Fibroblast of lung (primary cell): Measurements from ENCODE around the gene HAUS7.

Experiments used
- EZH2 ChIP-seq: IDR thresholded peaks from 2 replicates; pipeline ENCODE4 v1.5.1; 2012; ENCODE audit warnings: low read length, control low read depth, mild to moderate bottlenecking; ENCODE audit errors: missing control alignments
- TF ChIP-seq, protein P1 (sequence below), 2 donors: IDR thresholded peaks in 1 of 2; conservative IDR thresholded peaks in 1 of 2; 1 replicate in 1 of 2; 2 replicates in 1 of 2; pipeline ENCODE4 v1.5.1; 2011 to 2012; ENCODE audit warnings: low read length in 2 of 2, control low read depth in 1 of 2, inconsistent platforms in 1 of 2, low read depth in 1 of 2, mild to moderate bottlenecking in 1 of 2

DNA sequence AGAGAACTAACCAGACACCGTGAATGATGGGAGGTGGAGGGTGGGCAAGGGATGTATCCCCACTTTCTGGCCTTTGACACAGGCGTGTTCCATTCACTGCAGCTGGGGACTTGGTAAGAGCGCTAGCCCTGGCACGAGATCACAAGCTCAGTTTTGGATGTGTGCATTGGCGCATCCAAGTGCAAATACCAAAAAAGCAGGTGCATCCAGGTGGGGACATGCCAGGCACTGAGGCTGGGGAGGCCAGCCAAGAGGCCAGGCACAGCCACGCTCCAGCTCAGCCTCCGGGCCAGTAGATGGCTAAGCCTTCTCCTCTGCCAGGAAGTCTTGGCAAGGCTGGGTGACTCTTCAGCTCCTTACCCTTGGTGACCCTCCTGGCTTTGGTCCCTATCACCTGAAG, 63.5 kb downstream of the HAUS7 start:
- TF ChIP-seq EZH2, result no peak
- TF ChIP-seq, protein P1, sequence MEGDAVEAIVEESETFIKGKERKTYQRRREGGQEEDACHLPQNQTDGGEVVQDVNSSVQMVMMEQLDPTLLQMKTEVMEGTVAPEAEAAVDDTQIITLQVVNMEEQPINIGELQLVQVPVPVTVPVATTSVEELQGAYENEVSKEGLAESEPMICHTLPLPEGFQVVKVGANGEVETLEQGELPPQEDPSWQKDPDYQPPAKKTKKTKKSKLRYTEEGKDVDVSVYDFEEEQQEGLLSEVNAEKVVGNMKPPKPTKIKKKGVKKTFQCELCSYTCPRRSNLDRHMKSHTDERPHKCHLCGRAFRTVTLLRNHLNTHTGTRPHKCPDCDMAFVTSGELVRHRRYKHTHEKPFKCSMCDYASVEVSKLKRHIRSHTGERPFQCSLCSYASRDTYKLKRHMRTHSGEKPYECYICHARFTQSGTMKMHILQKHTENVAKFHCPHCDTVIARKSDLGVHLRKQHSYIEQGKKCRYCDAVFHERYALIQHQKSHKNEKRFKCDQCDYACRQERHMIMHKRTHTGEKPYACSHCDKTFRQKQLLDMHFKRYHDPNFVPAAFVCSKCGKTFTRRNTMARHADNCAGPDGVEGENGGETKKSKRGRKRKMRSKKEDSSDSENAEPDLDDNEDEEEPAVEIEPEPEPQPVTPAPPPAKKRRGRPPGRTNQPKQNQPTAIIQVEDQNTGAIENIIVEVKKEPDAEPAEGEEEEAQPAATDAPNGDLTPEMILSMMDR (conservative IDR thresholded peaks at IDR 0.05 in 1 of 2, IDR thresholded peaks at IDR 0.05 in 1 of 2; ENCODE audit: low read depth in 1 of 2, low read length in 2 of 2), result no peak
